Astrocyte (in vitro differentiated cells and primary cell): ENCODE measurements around the gene CYB5B. TPM values are rescaled to one million over a fixed set of nuclear protein-coding genes. Genes with fewer than 3 reads are reported as not detected.
A peak's percentile ranks its signal among the peaks of the same experiment; 100 is the strongest.

Experiments
- DNase-seq: peaks from one replicate; pipeline ENCODE4 v3.0.0-alpha.2; 2010; ENCODE audit warnings: low read depth
- FAIRE-seq: peaks from 2 replicates; lab custom pipeline; 2011; peaks lifted over from hg19 to GRCh38; lab: Jason Lieb, UNC
- H2AFZ ChIP-seq: 2 replicates; pipeline ENCODE4 v1.6.0; 2012; ENCODE audit warnings: low read depth, low read length, inconsistent platforms
- H3K27ac ChIP-seq: 2 replicates; pipeline ENCODE4 v1.5.1; 2011; ENCODE audit warnings: low read depth, low read length, inconsistent platforms
- H3K27me3 ChIP-seq: 2 replicates; pipeline ENCODE4 v1.6.0; 2011; ENCODE audit warnings: low read length, inconsistent platforms; ENCODE audit not compliant: insufficient read depth
- H3K36me3 ChIP-seq: 2 replicates; pipeline ENCODE4 v1.5.1; 2011; ENCODE audit warnings: low read length, inconsistent platforms; ENCODE audit not compliant: insufficient read depth
- H3K4me1 ChIP-seq: 2 replicates; pipeline ENCODE4 v1.5.1; 2011; ENCODE audit warnings: low read length, inconsistent platforms; ENCODE audit not compliant: insufficient read depth
- H3K4me2 ChIP-seq: 2 replicates; pipeline ENCODE4 v1.6.0; 2012; ENCODE audit warnings: low read length, inconsistent platforms
- H3K4me3 ChIP-seq: 2 replicates; pipeline ENCODE4 v1.5.1; 2011; ENCODE audit warnings: low read depth, mild to moderate bottlenecking, low read length, inconsistent platforms; ENCODE audit not compliant: insufficient read depth
- H3K79me2 ChIP-seq: 2 replicates; pipeline ENCODE4 v1.6.0; 2012; ENCODE audit warnings: mild to moderate bottlenecking, low read length, inconsistent platforms; ENCODE audit not compliant: insufficient read depth
- H3K9ac ChIP-seq: 2 replicates; pipeline ENCODE4 v1.6.0; 2012; ENCODE audit warnings: mild to moderate bottlenecking, low read length, inconsistent platforms
- H3K9me3 ChIP-seq: 2 replicates; pipeline ENCODE4 v1.5.1; 2012; ENCODE audit warnings: low read depth, mild to moderate bottlenecking, low read length, inconsistent platforms; ENCODE audit not compliant: insufficient read depth
- H4K20me1 ChIP-seq: 2 replicates; pipeline ENCODE4 v1.6.0; 2012; ENCODE audit warnings: low read length, inconsistent platforms; ENCODE audit not compliant: insufficient read depth
- H3K27ac Mint-ChIP-seq: one replicate; pipeline ENCODE4 v1.8.0; 2021; ENCODE audit warnings: mild to moderate bottlenecking, mixed read lengths; ENCODE audit not compliant: unreplicated experiment
- H3K27me3 Mint-ChIP-seq: one replicate; pipeline ENCODE4 v1.8.0; 2021; ENCODE audit warnings: low read depth, mixed read lengths; ENCODE audit not compliant: unreplicated experiment
- H3K36me3 Mint-ChIP-seq: one replicate; pipeline ENCODE4 v1.8.0; 2021; ENCODE audit warnings: low read depth, mixed read lengths; ENCODE audit not compliant: unreplicated experiment
- H3K4me1 Mint-ChIP-seq: one replicate; pipeline ENCODE4 v1.8.0; 2021; ENCODE audit warnings: low read depth, mixed read lengths; ENCODE audit not compliant: unreplicated experiment
- H3K4me3 Mint-ChIP-seq: one replicate; pipeline ENCODE4 v1.8.0; 2021; ENCODE audit warnings: mild to moderate bottlenecking, moderate library complexity, mixed read lengths; ENCODE audit not compliant: unreplicated experiment
- H3K9me3 Mint-ChIP-seq: one replicate; pipeline ENCODE4 v1.8.0; 2021; ENCODE audit warnings: mild to moderate bottlenecking, mixed read lengths; ENCODE audit not compliant: unreplicated experiment
- EZH2 ChIP-seq: IDR thresholded peaks from 2 replicates; pipeline ENCODE4 v1.6.1; 2012; ENCODE audit warnings: mild to moderate bottlenecking, low read length, inconsistent platforms; ENCODE audit not compliant: insufficient read depth
- total RNA-seq: library from RNA; stranded (reverse); gene quantifications from 2 replicates; pipeline ENCODE4 v1.2.1, GENCODE V29; 2021
- TF ChIP-seq, protein P1 (sequence below): IDR thresholded peaks from 2 replicates; pipeline ENCODE4 v1.5.1; 2011; ENCODE audit warnings: low read depth, mild to moderate bottlenecking, inconsistent platforms, low read length, moderate library complexity; ENCODE audit not compliant: insufficient read depth

Gene CYB5B
- total RNA-seq, 1 donor from 2014 or later, result 149 TPM

GRCh38 chr16:69496896-69497295 lies 72.5 kb downstream of the CYB5B start:
- H3K9me3 Mint-ChIP-seq, result no peaks in the 10 kb centered on the region
- FAIRE-seq, result no peak
- H3K4me3 Mint-ChIP-seq, result peak overlapping the region; percentile 12
- Histone ChIP-seq H3K27me3 (no peaks in the 10 kb centered on the region), H4K20me1 (no peaks in the 10 kb centered on the region), H3K36me3 (no peaks in the 10 kb centered on the region), H3K4me3 (no peak overlapping the region), H3K4me1 (no peaks in the 10 kb centered on the region), H3K9ac (no peak overlapping the region), H3K27ac (no peak overlapping the region), H2AFZ (no peak overlapping the region), H3K79me2 (no peaks in the 10 kb centered on the region), H3K4me2 (no peak overlapping the region), H3K9me3 (no peaks in the 10 kb centered on the region)
- no peak for DNase-seq
- H3K27ac Mint-ChIP-seq, result peak overlapping the region; percentile 48
- TF ChIP-seq, protein P1, sequence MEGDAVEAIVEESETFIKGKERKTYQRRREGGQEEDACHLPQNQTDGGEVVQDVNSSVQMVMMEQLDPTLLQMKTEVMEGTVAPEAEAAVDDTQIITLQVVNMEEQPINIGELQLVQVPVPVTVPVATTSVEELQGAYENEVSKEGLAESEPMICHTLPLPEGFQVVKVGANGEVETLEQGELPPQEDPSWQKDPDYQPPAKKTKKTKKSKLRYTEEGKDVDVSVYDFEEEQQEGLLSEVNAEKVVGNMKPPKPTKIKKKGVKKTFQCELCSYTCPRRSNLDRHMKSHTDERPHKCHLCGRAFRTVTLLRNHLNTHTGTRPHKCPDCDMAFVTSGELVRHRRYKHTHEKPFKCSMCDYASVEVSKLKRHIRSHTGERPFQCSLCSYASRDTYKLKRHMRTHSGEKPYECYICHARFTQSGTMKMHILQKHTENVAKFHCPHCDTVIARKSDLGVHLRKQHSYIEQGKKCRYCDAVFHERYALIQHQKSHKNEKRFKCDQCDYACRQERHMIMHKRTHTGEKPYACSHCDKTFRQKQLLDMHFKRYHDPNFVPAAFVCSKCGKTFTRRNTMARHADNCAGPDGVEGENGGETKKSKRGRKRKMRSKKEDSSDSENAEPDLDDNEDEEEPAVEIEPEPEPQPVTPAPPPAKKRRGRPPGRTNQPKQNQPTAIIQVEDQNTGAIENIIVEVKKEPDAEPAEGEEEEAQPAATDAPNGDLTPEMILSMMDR, result no peak
- no peak for TF ChIP-seq EZH2
- H3K4me1 Mint-ChIP-seq, result peaks cover under 1% of the 10 kb centered on the region
- no peaks in the 10 kb centered on the region for H3K36me3 Mint-ChIP-seq
- peaks cover 5% of the 10 kb centered on the region for H3K27me3 Mint-ChIP-seq

GRCh38 chr16:69497876-69498596 lies 73.6 kb downstream of the CYB5B start:
- H3K27ac ChIP-seq, result no peak overlapping the region
- H3K27ac Mint-ChIP-seq, result no peak overlapping the region
- H3K9me3 Mint-ChIP-seq, result no peaks in the 10 kb centered on the region
- no peaks in the 10 kb centered on the region for H3K36me3 Mint-ChIP-seq
- no peaks in the 10 kb centered on the region for H3K4me1 ChIP-seq
- no peak overlapping the region for H3K4me3 Mint-ChIP-seq
- no peak overlapping the region for H3K9ac ChIP-seq
- H3K9me3 ChIP-seq, result no peaks in the 10 kb centered on the region
- TF ChIP-seq, protein P1, result no peak
- no peak for TF ChIP-seq EZH2
- FAIRE-seq (no peak), DNase-seq (no peak)
- no peaks in the 10 kb centered on the region for H4K20me1 ChIP-seq
- H3K4me3 ChIP-seq, result no peak overlapping the region
- H3K79me2 ChIP-seq, result no peaks in the 10 kb centered on the region
- H3K36me3 ChIP-seq, result no peaks in the 10 kb centered on the region
- H3K4me2 ChIP-seq, result no peak overlapping the region
- H3K4me1 Mint-ChIP-seq, result peaks cover 5% of the 10 kb centered on the region
- H3K27me3 Mint-ChIP-seq, result peaks cover 5% of the 10 kb centered on the region
- no peaks in the 10 kb centered on the region for H3K27me3 ChIP-seq
- H2AFZ ChIP-seq, result no peak overlapping the region

DNA sequence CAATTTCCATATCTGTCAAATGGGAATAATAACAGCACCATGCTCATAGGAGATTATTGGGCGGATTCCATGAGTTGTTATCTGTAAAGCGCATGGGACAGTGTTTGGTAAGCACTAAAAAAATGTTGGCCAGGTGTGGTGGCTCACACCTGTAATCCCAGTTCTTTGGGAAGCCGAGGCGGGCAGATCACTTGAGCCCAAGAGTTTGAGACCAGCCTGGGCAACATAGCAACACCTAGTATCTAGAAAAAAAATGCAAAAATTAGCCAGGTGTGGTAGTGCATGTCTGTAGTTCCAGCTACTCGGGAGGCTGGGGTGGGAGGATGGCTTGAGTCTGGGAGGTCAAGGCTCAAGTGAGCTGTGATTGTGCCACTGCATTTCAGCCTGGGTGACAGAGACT lies 74.5 kb downstream of the CYB5B start:
- Histone ChIP-seq H3K36me3 (no peaks in the 10 kb centered on the region), H3K27ac (no peak overlapping the region), H3K79me2 (no peaks in the 10 kb centered on the region), H3K27me3 (no peaks in the 10 kb centered on the region), H4K20me1 (no peaks in the 10 kb centered on the region), H3K4me3 (no peak overlapping the region), H3K4me2 (no peak overlapping the region), H3K9ac (no peak overlapping the region), H3K4me1 (no peaks in the 10 kb centered on the region), H2AFZ (no peak overlapping the region), H3K9me3 (no peaks in the 10 kb centered on the region)
- Mint-ChIP-seq H3K9me3 (no peaks in the 10 kb centered on the region), H3K4me1 (peaks cover 5% of the 10 kb centered on the region), H3K36me3 (no peaks in the 10 kb centered on the region), H3K27ac (no peak overlapping the region), H3K4me3 (no peak overlapping the region), H3K27me3 (peaks cover 5% of the 10 kb centered on the region)
- no peak for FAIRE-seq
- TF ChIP-seq, protein P1, result no peak
- TF ChIP-seq EZH2, result no peak
- DNase-seq, result no peak
